Fibroblast of peridontal ligament (primary cell): ENCODE results near the gene GRIP1.
"Not testable (repeated sequence)": the region's sequence is repeated elsewhere in the genome, so short reads cannot be mapped to it uniquely, and the experiment has no call there.

ENCODE experiments used
- DNase-seq: peaks from one replicate; pipeline ENCODE4 v3.0.0-alpha.2; 2010; ENCODE audit errors: extremely low read depth

The GRIP1 gene

DNA sequence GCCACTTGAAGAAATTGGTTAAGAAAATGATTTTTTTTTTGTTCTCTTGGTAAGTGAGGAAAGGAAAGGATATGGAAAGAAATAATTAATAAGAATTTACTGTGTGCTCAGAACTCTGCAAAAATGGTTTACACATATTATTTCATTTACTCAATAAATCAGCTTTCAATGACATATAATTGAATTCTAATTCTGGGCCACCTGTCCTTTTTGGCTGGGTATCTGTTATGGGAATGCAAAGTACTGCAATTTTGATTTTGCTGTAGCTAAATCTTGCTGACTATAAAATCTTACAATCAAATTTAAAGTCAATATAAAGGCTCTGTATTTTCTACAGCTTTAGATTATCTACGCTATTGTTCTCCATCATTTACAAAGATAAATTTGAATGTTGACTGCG lies 147.1 kb downstream of the GRIP1 start:
- DNase-seq, result no peak

DNA sequence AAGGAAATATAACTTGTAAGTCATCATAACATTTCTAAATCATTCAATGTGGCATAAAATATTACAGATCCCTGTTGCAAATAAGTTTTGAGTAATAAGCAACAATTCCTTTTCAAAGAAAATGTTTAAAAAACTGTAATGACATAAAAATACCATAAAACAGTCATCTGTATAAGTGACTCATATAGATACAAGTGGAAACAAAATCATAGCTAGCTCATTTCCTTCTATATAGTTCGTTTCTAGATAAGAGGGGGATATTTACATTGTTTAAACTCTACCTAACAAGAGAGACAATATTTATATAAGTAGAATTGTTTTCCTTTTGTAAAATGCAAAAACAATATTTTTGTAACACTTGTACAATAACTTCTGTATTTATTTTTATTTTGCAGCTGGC lies 148.9 kb downstream of the GRIP1 start:
- DNase-seq, result no peak

DNA sequence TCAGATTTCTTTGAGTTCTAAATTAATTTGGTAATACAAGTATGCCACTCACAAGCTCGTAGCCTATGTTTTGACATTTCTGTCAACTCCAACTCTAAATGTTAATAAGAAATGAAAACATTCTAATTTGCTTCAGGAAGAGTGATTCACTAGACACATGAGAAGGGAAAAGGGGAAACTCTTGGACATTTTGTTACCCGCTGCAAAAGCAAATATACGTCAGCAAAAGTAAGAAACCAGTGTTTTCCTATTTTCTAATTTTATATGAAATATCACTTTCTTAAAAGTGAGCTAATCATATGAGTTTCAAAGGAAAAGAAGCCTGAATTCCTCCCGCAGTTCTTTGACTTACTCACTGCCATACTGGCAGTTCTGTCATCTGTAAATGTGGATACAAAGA lies 162.3 kb downstream of the GRIP1 start:
- no peak for DNase-seq

DNA sequence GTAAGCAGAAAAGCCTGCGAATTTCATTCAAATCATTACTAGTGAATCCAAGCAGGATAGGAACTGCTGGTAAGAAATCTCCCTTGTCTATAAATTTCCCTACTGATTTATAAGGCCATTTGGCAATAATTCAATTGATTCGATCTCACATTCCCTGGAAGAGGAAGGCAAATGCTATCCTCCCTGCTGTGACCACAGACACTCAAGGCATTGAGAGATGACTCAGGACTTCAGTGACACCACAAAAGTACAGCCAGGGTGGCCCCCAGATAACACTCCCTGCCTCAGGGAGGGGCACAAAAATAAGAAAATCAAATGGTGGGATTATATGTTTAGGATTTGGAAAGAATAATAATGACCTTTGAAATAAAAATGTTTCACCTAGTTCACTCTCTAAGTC lies 162.7 kb downstream of the GRIP1 start:
- DNase-seq, result no peak

DNA sequence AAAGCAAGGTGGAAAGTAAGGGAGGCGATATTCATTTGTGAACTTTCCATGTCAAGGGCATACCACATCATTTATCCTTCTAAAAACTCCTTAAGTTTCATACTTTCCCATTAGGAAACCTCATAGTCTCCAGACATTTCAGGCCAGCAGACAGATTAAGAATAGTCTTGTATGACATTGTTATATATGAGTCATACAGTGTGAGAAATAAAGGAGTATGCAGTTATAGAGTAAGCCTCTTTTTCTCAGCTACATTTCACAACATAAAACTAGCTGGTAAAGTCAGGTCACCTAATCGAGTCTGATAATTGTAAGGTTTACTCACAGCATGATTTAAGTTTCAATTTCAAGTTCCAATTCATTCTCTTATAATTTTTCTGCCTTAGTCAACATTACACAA lies 164.3 kb downstream of the GRIP1 start:
- peak; percentile 2 for DNase-seq

DNA sequence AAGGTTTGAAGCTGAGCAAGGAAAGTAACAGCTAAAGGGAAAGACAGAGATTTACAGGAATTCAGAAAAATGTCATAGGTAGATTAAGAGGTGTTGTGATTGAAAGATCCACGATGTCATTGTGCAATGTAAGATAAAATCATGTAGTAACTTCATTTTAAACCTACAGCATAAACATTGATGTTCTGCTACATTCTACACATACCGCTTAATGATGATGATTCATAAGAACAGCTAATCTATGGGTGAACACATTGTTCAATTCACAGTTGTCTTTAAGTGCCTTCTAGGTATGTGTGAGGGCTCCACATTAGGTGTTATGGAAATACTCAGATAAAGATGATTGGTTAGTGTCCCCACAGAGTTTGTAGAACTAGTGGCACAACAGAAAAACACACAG lies 170.9 kb downstream of the GRIP1 start:
- no peak for DNase-seq

DNA sequence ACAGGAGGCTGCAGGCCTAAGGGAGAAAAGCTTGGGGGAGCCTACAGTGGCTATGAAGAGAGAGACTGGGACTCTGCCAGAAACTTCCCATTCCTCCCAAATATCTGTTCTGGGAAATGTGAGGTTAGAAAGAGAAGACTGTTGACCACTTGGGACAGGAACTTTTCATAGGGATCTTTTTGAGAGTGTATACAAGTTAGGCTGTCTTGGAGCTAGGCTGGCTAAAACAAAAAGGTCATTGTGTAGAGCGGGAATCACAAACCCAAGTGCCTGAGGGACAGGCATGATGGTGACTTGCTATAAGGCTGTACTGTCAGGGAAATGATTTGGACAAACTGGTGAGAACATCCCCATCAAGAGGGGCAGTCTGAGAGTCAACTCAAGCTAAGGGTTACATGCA lies 175.1 kb downstream of the GRIP1 start:
- DNase-seq, result no peak

DNA sequence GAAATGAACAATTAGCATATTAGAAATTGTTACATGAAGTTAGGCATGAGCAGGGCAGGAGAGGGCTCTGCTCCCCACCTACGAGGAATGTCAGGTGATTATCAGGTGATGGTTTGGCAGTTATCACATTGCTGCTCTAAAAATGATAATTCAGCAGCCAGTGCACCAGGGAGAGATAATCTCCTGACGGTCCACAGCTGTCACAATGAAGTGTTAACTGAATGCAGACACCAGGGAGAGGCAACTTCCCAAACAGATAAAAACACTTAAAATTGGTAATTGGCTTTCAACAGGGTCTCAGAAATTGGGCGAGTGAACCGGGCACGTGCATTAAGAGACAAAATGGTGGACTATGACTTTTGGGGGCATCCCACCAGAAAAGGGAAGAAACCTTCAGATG lies 176.0 kb downstream of the GRIP1 start:
- no peak for DNase-seq

DNA sequence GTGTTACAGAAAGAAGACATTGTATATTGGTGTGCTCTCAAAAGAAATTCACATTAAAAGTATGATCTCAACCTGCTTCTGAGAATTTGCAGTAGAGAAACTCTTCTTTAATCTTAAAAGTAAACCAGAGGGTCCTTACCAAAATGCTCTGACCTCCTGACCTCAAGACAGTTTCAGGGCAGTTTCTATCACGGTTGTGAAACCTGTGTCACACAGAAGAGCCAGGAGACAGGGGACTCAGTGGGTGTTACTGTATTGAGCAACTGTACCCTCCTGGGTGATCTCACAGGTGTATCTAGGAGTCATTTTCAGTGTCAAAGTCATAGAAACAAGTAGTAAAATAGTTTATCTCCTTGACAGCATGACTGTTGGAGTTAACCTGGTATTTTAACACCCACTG lies 178.0 kb downstream of the GRIP1 start:
- DNase-seq, result no peak

DNA sequence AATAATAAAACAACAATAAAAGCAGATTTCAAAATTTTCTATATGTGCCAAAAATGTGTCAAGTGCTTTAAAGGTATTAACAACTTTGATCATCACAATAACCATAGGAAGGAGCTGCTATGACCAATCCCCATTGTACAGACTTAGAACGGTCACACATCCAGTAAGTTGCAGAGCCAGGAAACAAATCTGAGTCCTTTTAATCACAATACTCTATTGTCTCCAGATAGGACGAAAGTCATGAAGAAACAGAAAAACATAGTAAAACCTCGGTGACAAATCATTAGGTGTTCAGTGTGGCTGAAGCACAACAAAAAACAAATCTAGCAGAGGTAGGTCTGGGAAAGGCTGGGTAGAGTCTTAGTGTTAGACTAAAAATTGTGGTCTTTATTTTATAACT lies 178.8 kb downstream of the GRIP1 start:
- DNase-seq, result no peak

DNA sequence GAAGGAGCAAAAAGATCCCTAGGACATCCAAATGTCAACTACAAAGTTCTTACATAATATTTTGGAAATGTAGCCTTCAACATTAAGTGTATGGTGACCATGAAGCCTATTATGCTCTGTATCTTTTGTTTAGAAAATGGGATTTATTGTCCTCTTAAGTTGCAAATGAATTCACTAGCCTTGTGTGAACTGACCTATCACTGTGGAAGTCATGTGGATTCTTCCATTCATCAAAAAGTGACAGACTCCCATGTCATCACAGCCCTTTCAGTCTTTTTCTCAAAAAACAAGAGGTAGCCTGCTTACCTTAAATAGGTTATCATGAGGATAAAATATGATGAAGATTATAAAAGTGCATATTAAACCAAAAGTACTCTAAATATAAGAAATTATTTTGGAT lies 179.9 kb downstream of the GRIP1 start:
- DNase-seq, result no peak

DNA sequence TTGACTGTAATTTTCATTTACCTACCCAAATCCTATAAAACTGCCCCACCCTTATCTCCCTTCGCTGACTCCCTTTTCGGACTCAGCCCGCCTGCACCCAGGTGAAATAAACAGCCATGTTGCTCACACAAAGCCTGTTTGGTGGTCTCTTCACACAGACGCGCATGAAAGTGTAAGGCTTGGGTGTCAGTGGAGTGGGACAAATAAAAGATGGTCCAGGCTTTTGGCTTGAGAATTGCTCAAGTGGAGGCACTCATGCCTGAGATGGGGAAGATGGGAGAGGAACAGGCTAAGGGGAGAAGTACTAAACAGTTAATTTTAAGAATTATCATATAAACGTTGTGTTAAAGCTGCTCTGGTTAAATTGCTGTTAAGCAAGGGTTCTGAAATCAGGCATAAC lies 180.8 kb downstream of the GRIP1 start:
- DNase-seq, result not testable (repeated sequence)

DNA sequence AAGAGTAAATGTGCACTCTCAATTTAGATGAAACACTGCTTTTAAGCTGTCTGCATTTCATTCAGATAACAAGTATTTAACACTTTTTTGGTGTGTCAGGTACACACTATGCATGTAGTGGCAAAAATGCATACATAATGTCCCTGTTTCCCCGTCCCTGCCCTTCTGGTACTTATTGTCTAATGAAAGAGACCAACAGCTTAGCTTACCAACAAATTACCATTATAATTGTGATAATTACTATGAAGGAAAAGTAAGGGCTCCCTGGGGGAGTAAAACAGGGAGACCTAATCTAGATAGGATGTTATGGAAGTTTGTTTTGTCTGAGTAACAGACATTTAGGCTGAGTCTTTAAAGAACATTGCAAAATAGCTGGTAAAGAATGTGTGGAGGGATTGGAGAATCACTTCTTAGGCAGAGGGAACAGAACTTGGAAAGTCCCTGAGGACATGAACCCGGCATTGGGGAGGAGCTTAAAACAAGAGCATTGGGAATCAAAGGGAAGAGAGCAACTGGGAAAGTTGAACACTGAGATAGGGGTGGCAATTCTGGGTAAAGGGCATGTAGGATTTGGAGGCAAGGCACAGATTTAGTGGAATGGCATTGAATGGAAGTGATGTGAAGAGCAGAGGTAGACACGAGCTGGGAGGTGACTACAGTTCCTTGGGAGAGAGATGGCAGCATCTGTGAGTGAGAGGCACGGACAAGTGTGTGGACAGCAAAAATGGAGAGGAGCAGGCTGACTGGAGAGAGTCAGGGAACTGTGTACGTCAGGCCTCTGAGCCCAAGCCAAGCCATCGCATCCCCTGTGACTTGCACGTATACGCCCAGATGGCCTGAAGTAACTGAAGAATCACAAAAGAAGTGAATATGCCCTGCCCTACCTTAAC lies 181.6 kb downstream of the GRIP1 start:
- DNase-seq, result no peak

DNA sequence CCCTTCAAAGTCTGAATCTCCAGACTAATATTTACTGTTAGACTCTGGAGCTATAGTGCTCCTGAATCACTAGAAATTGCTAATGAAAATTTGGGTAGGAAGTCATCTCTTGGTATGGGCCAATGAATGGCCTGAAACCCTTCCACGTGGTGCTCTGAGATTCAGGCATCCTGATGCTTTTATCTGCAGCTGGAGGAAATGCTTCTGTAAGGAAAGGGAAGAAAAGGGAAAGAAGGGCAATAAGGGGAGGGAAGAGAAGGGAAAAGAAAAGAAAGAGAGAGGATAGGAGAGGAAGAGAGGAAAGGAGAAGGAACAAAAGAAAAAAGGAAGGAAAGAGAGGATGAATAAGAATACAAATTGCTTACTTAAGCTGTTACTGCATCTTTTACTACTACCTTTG lies 182.3 kb downstream of the GRIP1 start:
- DNase-seq, result no peak

DNA sequence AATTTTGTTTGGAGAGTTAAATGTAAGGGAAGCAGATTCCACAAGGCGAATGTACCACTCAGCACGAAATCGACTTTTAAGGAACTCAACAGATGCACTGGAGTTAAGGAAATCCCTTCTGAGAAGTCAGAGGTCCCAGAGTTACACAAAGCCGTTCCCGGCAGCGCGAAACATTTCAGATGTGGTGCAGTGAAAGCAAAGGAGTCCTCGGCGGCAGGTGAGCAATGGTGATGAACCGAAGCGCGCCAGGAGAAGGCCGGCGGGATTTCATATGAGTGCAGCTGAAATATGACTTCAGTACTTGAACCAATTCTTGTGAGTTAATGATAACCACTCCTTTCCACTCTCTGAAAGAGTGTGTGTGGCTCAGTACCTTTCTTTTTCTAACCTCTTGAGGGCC lies 183.2 kb downstream of the GRIP1 start:
- no peak for DNase-seq

DNA sequence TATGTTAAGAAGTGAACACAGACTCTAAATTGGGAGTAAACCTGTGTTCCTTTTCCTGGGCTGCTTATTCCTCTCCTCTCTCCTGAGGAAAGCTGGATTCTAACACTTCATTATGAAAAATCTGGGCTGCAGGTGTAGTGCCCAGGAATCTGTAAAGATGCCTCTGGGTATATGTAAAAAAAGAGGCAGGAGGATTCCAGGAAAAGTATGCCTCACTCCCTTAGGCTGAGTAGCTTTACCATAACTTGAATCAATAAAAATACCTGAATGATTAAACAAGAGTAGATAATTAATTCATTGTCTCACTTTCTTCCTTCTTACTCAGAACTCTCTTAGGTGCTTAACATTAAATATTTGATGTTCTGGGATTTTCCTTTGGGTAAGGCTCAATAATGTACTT lies 185.1 kb downstream of the GRIP1 start:
- DNase-seq, result no peak

DNA sequence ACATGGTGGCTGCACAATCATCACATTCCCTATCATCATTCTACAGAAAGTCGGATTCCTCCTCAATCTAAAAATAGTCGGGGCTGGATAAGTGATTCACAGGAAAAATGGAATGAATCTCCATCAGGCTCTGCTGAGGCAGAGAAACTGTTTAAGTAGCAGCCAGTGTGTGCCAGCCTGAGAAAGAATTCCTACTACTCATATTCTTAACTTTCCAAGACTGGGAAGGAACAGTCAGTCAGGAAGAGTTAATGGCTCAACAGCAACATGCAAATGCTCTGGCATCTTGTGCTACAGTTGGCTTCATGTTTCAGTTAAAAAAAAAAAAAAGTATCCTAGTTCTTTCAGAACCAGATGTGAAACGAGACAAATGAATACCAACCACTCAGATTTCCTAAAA lies 187.0 kb downstream of the GRIP1 start:
- DNase-seq, result peak; percentile 3

DNA sequence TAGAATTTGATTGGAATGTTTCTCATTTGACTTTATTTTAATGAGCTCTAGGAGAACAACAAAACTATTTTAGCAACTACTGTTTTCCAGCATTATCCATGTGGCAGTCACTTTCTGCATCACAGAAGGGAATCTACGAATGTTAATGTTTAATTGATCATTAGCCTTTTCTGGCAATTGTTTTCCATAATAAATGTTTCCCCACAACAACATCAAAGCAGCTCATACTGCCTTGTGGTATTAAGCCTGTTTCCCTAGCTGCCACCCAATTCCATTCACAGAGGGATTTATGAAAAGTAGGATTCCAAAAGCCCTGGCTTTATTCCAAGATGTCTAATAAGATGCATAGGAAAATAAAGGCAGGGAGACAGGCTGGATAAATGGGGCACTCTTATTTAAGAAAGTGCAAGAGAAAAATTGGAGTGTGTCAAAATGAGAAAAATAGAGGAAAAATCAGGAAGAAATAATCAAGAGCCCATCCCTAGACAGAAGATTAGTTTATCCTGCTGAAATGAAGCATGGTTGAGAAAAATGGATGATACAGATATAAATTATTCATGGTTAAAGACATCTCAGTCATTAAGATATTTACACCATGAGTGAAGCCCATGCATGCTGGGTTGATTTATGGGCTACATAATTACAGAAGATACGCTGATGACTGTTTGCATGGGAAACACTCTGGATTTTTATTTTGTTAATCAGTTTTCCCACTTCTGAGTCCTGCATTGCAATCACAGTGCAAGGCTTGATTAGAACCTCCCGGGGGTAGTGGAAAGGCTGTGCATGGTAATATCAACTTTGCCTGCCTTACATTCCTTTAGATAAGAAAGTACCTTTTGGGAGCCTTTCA lies 196.3 kb downstream of the GRIP1 start:
- no peak for DNase-seq

DNA sequence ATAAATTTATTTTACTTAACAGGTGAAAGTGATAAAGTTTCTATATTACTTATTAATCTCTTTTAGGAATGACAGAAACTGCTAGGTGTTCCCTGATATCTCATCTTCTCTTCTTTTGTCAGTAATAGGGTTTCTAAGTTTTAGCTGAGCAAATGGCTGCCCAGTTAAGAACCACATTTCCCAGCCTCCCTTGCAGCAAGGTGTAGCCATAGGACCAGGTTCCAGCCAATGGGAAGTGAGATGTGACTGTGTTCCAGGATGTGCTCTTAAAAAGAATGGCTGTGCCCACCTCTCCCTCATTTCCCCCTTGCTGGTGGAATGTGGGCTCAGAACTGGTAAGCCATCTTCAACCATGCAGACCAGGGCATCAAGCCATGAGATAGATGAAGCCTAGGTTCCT lies 210.9 kb downstream of the GRIP1 start:
- DNase-seq, result peak; percentile 2

DNA sequence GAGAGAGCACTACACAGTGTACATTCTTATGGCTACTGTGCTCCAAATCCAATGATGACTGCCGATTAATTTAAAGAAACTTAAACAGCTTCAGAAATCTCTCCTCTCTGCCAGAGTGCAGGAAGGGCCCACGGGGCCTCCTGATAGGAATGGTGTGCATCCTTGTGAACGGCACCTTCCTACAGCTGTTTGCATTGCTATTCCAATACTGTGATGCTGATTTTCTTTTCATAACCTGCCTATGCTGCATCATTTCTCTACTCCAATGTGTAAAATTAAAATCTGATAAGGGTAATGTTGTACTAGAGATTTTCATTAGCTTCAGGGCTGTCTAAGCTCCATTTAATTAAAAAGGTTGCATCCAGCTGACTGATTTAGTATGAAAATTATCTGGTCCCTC lies 217.5 kb downstream of the GRIP1 start:
- DNase-seq, result no peak

DNA sequence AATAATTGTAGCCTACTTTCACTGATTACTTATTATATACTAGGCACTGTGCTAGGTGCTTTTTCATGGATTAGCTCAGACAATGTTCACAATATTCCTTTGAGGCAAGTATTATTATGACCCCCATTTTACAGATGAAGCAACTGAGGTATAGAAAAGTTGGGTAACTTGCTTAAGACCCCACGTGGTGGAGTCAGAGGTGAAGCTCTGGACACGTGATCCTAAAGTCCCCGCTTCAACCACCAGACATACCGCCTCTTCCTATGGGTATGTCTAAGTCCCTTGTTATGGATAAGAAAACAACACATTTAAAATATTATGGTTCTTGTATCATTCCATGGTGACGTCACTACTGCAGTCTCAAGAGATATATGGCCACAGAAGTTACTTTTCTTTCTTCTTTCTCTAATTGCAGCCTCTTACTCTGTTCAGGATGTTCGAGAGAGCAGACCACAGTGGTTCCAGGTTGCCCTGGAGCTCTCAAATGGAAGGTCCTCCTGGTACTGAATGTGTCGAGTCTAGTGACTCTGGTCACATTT lies 218.9 kb downstream of the GRIP1 start:
- DNase-seq, result no peak

DNA sequence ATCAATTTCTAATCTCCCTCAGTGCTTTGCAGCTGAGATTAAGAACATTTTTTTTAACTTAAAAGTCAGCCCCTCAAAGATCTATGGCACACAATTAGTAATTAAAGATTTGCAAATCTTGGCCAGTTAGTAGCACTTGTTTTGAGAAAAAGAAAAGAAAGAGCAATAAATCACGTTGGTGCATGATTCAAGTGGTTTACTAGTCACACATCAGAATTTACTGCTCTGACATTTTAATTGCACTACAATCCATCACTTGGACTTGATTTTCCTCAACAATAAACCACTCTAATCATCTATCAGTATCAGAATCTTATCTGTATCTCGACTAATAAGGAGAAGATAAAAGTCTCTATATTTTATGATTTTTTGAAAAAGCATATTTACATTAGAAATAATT lies 222.3 kb downstream of the GRIP1 start:
- no peak for DNase-seq

DNA sequence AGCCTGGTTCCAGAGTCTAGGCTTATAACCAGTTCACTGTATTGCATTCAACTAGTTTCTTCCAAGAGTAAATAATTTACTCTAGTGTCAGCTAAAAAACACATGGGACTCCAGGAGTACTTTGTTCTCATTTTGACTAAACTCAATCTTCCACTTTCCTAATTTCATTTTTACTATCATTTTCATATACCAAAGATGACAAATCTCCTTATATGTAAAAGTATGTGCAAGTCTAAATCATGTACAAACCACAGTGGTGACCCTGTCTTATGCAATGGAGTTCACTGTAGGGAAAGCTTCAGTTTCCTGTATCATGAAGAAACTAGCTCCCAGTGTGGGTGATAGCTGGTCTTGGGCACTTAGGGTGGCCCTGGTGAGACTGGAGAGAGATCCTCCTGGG lies 225.0 kb downstream of the GRIP1 start:
- DNase-seq, result no peak
